MCF 10A (cell line): ENCODE measurements around the gene NELL1. TPM values are rescaled to one million over a fixed set of nuclear protein-coding genes. Genes with fewer than 3 reads are reported as not detected.

Source experiments
- BruUV-seq: library from RNA; stranded (reverse); fragments of 400-500 nt; replicated peaks from 2 replicates; lab custom pipeline; 2021; lab: Mats Ljungman, UMichigan
- CTCF ChIA-PET: fragments of 300-600 bp; sonication (Branson Sonifier 250); formaldehyde crosslinking; extraction: SDS; loops from one replicate; lab custom pipeline; 2021; ENCODE audit warnings: antibody characterized with exemption, inconsistent platforms; lab: Yijun Ruan, JAX
- POLR2A ChIA-PET: fragments of 300-600, 350-650 bp; sonication (Branson Sonifier 250); formaldehyde crosslinking; extraction: SDS; loops from one replicate; lab custom pipeline; 2020; ENCODE audit warnings: antibody characterized with exemption, inconsistent platforms; lab: Yijun Ruan, JAX
- DNase-seq: peaks from one replicate; pipeline ENCODE4 v3.0.0-alpha.2; 2018; ENCODE audit not compliant: unreplicated experiment
- H3K27ac Mint-ChIP-seq: one replicate; pipeline ENCODE4 v1.8.0; 2022; ENCODE audit warnings: mild to moderate bottlenecking, low read depth, mixed read lengths; ENCODE audit not compliant: unreplicated experiment
- H3K27me3 Mint-ChIP-seq: one replicate; pipeline ENCODE4 v1.8.0; 2022; ENCODE audit warnings: mixed read lengths; ENCODE audit not compliant: insufficient read depth, unreplicated experiment
- H3K36me3 Mint-ChIP-seq: one replicate; pipeline ENCODE4 v1.8.0; 2022; ENCODE audit warnings: mild to moderate bottlenecking, moderate library complexity, mixed read lengths; ENCODE audit not compliant: insufficient read depth, unreplicated experiment
- H3K4me1 Mint-ChIP-seq: one replicate; pipeline ENCODE4 v1.8.0; 2022; ENCODE audit warnings: mixed read lengths; ENCODE audit not compliant: insufficient read depth, unreplicated experiment
- H3K4me3 Mint-ChIP-seq: one replicate; pipeline ENCODE4 v1.8.0; 2022; ENCODE audit warnings: mild to moderate bottlenecking, moderate library complexity, mixed read lengths; ENCODE audit not compliant: unreplicated experiment
- H3K9me3 Mint-ChIP-seq: one replicate; pipeline ENCODE4 v1.8.0; 2022; ENCODE audit warnings: mixed read lengths; ENCODE audit not compliant: unreplicated experiment
- CTCF ChIP-seq: fragments of 200-600 bp; IDR thresholded peaks from one replicate; pipeline ENCODE4 v1.8.0; 2022; ENCODE audit warnings: antibody characterized with exemption, mild to moderate bottlenecking; ENCODE audit not compliant: unreplicated experiment
- intact Hi-C: fragments of 100-400 bp; cut with micrococcal nuclease; formaldehyde crosslinking; loops from 2 replicates; pipeline ENCODE4 v1.14.1; 2022
- total RNA-seq: library from RNA; stranded (reverse); gene quantifications from 2 replicates; pipeline ENCODE4 v1.2.3, GENCODE V29; 2022

The NELL1 gene
- total RNA-seq, 1 experiment from 2014 or later = not detected

- no peaks in the 10 kb centered on the region for H3K27me3 Mint-ChIP-seq
- intact Hi-C loops = no loop called here
- H3K4me3 Mint-ChIP-seq = no peak overlapping the region
- ChIA-PET CTCF (no interaction called here), POLR2A (no interaction called here)
- no peak overlapping the region for H3K27ac Mint-ChIP-seq
- no TSS peak for BruUV-seq
- TF ChIP-seq CTCF = no peak
- H3K4me1 Mint-ChIP-seq = no peaks in the 10 kb centered on the region
- peaks cover 53% of the 10 kb centered on the region for H3K9me3 Mint-ChIP-seq
- no peak for DNase-seq
- H3K36me3 Mint-ChIP-seq = peaks cover 6% of the 10 kb centered on the region
These were observed 919.4 kb downstream of the NELL1 start for GRCh38 chr11:21588754-21589153.

GRCh38 chr11:21602699-21603098, 933.3 kb downstream of the NELL1 start:
- Mint-ChIP-seq H3K27me3 (no peaks in the 10 kb centered on the region), H3K9me3 (peaks cover 13% of the 10 kb centered on the region), H3K4me3 (no peak overlapping the region), H3K36me3 (no peaks in the 10 kb centered on the region), H3K4me1 (no peaks in the 10 kb centered on the region), H3K27ac (no peak overlapping the region)
- ChIA-PET POLR2A (no interaction called here), CTCF (interaction anchor here (0.8 kb wide), 1 partner anchor 9 kb away, joined by 4 read pairs; no protein-coding TSS in a partner anchor)
- BruUV-seq = no TSS peak
- intact Hi-C loops = no loop called here
- TF ChIP-seq CTCF = no peak
- DNase-seq = no peak

- intact Hi-C loops = no loop called here
- no peaks in the 10 kb centered on the region for H3K27me3 Mint-ChIP-seq
- H3K9me3 Mint-ChIP-seq = peaks cover 7% of the 10 kb centered on the region
- H3K4me3 Mint-ChIP-seq = no peak overlapping the region
- H3K36me3 Mint-ChIP-seq = no peaks in the 10 kb centered on the region
- no TSS peak for BruUV-seq
- TF ChIP-seq CTCF = no peak
- CTCF ChIA-PET = interaction anchor here (0.6 to 0.7 kb wide), 2 partner anchors 267 to 318 kb away, joined by 3 to 4 read pairs; no protein-coding TSS in a partner anchor
- H3K27ac Mint-ChIP-seq = no peak overlapping the region
- DNase-seq = no peak
- POLR2A ChIA-PET = no interaction called here
- no peaks in the 10 kb centered on the region for H3K4me1 Mint-ChIP-seq
These were observed 934.5 kb downstream of the NELL1 start for GRCh38 chr11:21603886-21604285.

- intact Hi-C loops = no loop called here
- no peak overlapping the region for H3K27ac Mint-ChIP-seq
- CTCF ChIA-PET = interaction anchor here (0.6 to 0.7 kb wide), 3 partner anchors 85 to 317 kb away, joined by 3 to 4 read pairs (median 3); no protein-coding TSS in a partner anchor
- no peaks in the 10 kb centered on the region for H3K36me3 Mint-ChIP-seq
- no peak for DNase-seq
- BruUV-seq = no TSS peak
- POLR2A ChIA-PET = no interaction called here
- no peaks in the 10 kb centered on the region for H3K4me1 Mint-ChIP-seq
- peaks cover 7% of the 10 kb centered on the region for H3K9me3 Mint-ChIP-seq
- no peak for TF ChIP-seq CTCF
- H3K27me3 Mint-ChIP-seq = no peaks in the 10 kb centered on the region
- H3K4me3 Mint-ChIP-seq = no peak overlapping the region
These were observed 935.2 kb downstream of the NELL1 start for GRCh38 chr11:21604564-21604963.
